ENCODE data around the gene USP12.
"Not testable (repeated sequence)": the region's sequence is repeated elsewhere in the genome, so short reads cannot be mapped to it uniquely, and the experiment has no call there.

The USP12 gene, protein sequence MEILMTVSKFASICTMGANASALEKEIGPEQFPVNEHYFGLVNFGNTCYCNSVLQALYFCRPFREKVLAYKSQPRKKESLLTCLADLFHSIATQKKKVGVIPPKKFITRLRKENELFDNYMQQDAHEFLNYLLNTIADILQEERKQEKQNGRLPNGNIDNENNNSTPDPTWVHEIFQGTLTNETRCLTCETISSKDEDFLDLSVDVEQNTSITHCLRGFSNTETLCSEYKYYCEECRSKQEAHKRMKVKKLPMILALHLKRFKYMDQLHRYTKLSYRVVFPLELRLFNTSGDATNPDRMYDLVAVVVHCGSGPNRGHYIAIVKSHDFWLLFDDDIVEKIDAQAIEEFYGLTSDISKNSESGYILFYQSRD

GRCh38 chr13:27171244-27171826 lies at the start of gene USP12:
Gene USP12 (minus strand): TSS chr13:27171811. CDS start chr13:27171639, 172 bp downstream.
- peak within 1 kb of the TSS; percentile 70 for H3K27ac ChIP-seq
- TF ChIP-seq ZFX (IDR thresholded peaks at IDR 0.05) = peak; percentile 89
- peak; percentile 40 for TF ChIP-seq CTCF (conservative IDR thresholded peaks at IDR 0.05)

GRCh38 chr13:27219611-27220010 lies 48.0 kb upstream of the USP12 start:
- no peak for TF ChIP-seq CTCF (conservative IDR thresholded peaks at IDR 0.05)
- TF ChIP-seq ZFX (IDR thresholded peaks at IDR 0.05) = no peak
- H3K27ac ChIP-seq = no peak overlapping the region

DNA sequence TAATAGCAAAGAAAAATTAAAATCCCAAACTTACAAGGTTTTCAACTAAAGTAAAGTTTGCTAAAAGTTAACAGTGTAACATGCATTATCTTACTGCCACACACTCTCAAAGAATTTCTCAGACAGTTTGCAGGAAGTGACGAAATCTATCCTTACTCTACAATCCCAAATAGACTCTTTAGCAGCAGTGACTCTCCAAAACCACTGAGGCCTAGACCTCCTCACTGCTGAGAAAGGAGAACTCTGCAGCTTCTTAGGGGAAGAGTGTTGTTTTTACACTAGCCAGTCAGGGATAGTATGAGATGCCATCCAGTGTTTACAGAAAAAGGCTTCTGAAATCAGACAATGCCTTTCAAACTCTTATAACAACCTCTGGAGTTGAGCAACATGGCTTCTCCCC lies 47.2 kb upstream of the USP12 start:
- not testable (repeated sequence) for H3K27ac ChIP-seq

DNA sequence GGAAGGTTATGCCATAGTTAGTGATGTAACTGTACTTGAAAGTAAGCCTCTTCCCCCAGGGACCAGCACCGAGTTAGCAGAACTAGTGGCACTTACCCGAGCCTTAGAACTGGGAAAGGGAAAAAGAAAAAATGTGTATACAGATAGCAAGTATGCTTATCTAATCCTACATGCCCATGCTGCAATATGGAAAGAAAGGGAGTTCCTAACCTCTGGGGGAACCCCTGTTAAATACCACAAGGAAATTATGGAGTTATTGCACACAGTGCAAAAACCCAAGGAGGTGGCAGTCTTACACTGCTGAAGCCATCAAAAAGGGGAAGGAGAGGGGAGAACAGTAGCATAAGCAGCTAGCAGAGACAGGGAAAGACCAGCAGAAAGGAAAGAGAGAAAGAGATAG lies 46.2 kb upstream of the USP12 start:
- not testable (repeated sequence) for H3K27ac ChIP-seq

- H3K27ac ChIP-seq = not testable (repeated sequence)
Measured at GRCh38 chr13:27213386-27213785, 41.8 kb upstream of the USP12 start.

GRCh38 chr13:27211771-27212364 lies 40.3 kb upstream of the USP12 start:
- no peak for TF ChIP-seq ZFX (IDR thresholded peaks at IDR 0.05)
- TF ChIP-seq CTCF (conservative IDR thresholded peaks at IDR 0.05) = no peak
- H3K27ac ChIP-seq = no peak overlapping the region

- TF ChIP-seq CTCF (conservative IDR thresholded peaks at IDR 0.05) (no peak), ZFX (IDR thresholded peaks at IDR 0.05) (no peak)
- no peak overlapping the region for H3K27ac ChIP-seq
Measured at GRCh38 chr13:27211271-27211670, 39.7 kb upstream of the USP12 start.

- TF ChIP-seq CTCF (conservative IDR thresholded peaks at IDR 0.05) = no peak
- TF ChIP-seq ZFX (IDR thresholded peaks at IDR 0.05) = no peak
- no peak overlapping the region for H3K27ac ChIP-seq
Measured at GRCh38 chr13:27208514-27208913, 36.9 kb upstream of the USP12 start.

DNA sequence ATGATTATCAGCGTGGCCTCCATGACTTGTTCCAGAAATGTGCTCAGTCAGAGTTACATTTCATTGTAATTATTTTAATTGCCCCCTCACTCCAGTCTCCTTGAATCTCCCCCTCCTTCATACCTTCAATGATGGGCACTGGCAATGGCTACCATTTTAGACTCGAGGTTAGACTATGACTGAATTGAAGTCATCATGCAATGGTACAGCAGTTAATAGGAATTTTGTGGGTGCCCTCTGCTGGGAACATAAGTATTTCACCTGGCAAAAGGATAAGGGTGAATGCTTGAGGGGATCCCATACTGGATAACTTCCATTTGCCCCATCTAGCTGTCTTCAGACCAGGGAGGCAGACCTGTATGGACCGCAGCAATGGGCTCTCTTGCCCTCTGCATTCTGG lies 32.2 kb upstream of the USP12 start:
- peak; percentile 19 for TF ChIP-seq CTCF (conservative IDR thresholded peaks at IDR 0.05)
- no peak for TF ChIP-seq ZFX (IDR thresholded peaks at IDR 0.05)
- H3K27ac ChIP-seq = no peak overlapping the region

Data from C4-2B (cell line).